PC-3 (cell line): ENCODE data around the gene FAM174B.

Experiments used
- EZH2 ChIP-seq: fragments of 300-600 bp; sonication (generic); IDR thresholded peaks from one replicate; pipeline ENCODE4 v1.6.1; 2017; ENCODE audit warnings: antibody characterized with exemption, mild to moderate bottlenecking, low read length; ENCODE audit not compliant: unreplicated experiment
- TF ChIP-seq, protein P1 (sequence below): fragments of 300-600 bp; sonication (generic); conservative IDR thresholded peaks from 2 replicates; pipeline ENCODE4 v1.5.1; 2017; ENCODE audit warnings: antibody characterized with exemption, low read depth, mild to moderate bottlenecking, low read length

DNA sequence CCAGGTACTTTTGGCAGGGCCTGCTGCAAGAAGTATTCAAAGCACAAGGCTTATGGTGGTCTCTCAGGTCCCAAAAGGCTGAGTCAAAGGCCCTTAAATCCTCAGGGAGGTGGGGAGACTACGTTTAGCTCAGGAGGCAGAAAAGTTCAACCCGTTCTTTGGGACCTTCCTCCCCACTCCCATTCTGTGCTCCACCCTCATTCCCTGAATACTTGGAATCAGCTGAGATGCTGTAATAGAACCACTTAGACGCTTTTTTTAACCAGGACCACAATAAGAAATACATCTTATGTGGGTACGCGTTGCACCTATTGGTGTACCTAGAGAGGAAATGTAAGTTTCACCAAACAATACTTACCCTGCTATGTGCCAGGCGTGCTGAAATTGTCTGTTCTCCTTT, 58.0 kb downstream of the FAM174B start:
- TF ChIP-seq, protein P1, sequence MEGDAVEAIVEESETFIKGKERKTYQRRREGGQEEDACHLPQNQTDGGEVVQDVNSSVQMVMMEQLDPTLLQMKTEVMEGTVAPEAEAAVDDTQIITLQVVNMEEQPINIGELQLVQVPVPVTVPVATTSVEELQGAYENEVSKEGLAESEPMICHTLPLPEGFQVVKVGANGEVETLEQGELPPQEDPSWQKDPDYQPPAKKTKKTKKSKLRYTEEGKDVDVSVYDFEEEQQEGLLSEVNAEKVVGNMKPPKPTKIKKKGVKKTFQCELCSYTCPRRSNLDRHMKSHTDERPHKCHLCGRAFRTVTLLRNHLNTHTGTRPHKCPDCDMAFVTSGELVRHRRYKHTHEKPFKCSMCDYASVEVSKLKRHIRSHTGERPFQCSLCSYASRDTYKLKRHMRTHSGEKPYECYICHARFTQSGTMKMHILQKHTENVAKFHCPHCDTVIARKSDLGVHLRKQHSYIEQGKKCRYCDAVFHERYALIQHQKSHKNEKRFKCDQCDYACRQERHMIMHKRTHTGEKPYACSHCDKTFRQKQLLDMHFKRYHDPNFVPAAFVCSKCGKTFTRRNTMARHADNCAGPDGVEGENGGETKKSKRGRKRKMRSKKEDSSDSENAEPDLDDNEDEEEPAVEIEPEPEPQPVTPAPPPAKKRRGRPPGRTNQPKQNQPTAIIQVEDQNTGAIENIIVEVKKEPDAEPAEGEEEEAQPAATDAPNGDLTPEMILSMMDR: no peak
- TF ChIP-seq EZH2: no peak
